22Rv1 (cell line): ENCODE measurements around the gene BRD7.

Experiments
- CTCF ChIP-seq: fragments of 450-650 bp; IDR thresholded peaks from 2 replicates; pipeline ENCODE4 v1.5.1; 2017; ENCODE audit warnings: mild to moderate bottlenecking
- ZFX ChIP-seq: fragments of 450-650 bp; IDR thresholded peaks from 2 replicates; pipeline ENCODE4 v1.6.1; 2017; ENCODE audit warnings: antibody characterized with exemption, borderline replicate concordance

- no peak for TF ChIP-seq CTCF
- no peak for TF ChIP-seq ZFX
Observed at GRCh38 chr16:50398336-50398735, 29.5 kb upstream of the BRD7 start.
